Heart left ventricle (tissue), 16 donors: ENCODE measurements around the gene SEPTIN1. TPM values are rescaled to one million over a fixed set of nuclear protein-coding genes. Genes with fewer than 3 reads are reported as not detected.
A peak's percentile ranks its signal among the peaks of the same experiment; 100 is the strongest.

Source experiments
- ATAC-seq, 4 donors: fragments of 200-7000 bp; cut with Tn5 transposase; one replicate each; pipeline ENCODE4 v1.9.1; 2020 to 2022; ENCODE audit warnings: moderate library complexity in 4 of 4, mild to moderate bottlenecking in 3 of 4, moderate number of reproducible peaks in 1 of 4
- DNase-seq, 5 donors: peaks; one replicate each; pipeline ENCODE4 v3.0.0-alpha.2; 2020
- H3K27ac ChIP-seq, 12 donors: fragments of 200-600 bp; sonication (generic) in 4 of 12; one replicate each; pipeline versions ENCODE4 v1.5.0 to v1.8.0; 2016 to 2022; ENCODE audit warnings: mild to moderate bottlenecking in 2 of 12
- H3K27me3 ChIP-seq, 9 donors: fragments of 200-600 bp; sonication (generic) in 2 of 9; one replicate each; pipeline versions ENCODE4 v1.5.1 to v1.8.0; 2016 to 2022; ENCODE audit warnings: mild to moderate bottlenecking in 3 of 9
- H3K36me3 ChIP-seq, 9 donors: fragments of 200-600 bp; sonication (generic) in 2 of 9; one replicate each; pipeline versions ENCODE4 v1.5.0 to v1.8.0; 2018 to 2022; ENCODE audit warnings: mild to moderate bottlenecking in 2 of 9
- H3K4me1 ChIP-seq, 12 donors: fragments of 200-600 bp; sonication (generic) in 4 of 12; one replicate each; pipeline versions ENCODE4 v1.5.0 to v1.8.0; 2016 to 2022; ENCODE audit warnings: mild to moderate bottlenecking in 3 of 12
- H3K4me3 ChIP-seq, 12 donors: fragments of 200-600 bp; sonication (generic) in 4 of 12; one replicate each; pipeline versions ENCODE4 v1.5.0 to v1.8.0; 2017 to 2022; ENCODE audit warnings: mild to moderate bottlenecking in 9 of 12, moderate library complexity in 4 of 12
- H3K9me3 ChIP-seq, 12 donors: fragments of 200-600 bp; sonication (generic) in 4 of 12; one replicate each; pipeline versions ENCODE4 v1.5.0 to v1.8.0; 2016 to 2022; ENCODE audit warnings: mild to moderate bottlenecking in 1 of 12
- POLR2A ChIP-seq, 2 donors: fragments of 450-650 bp; IDR thresholded peaks; one replicate each; pipeline ENCODE4 v1.6.1; 2017; ENCODE audit warnings: antibody characterized with exemption in 2 of 2, mild to moderate bottlenecking in 2 of 2, moderate library complexity in 2 of 2
- WGBS, 4 donors: extraction: QIAGEN DNeasy Blood & Tissue Kit in 2 of 4; methylation state at CpG; one replicate each; pipeline versions ENCODE4 v1.1.5 to v1.1.7; 2013 to 2018; 5-methylcytosine and 5-hydroxymethylcytosine counted together
- intact Hi-C, 10 donors: fragments of 100-400 bp; cut with DNase I; formaldehyde crosslinking; loops; one replicate each; pipeline versions ENCODE4 v1.11.1 to v1.14.2; 2022
- polyA plus RNA-seq, 2 donors: library from polyadenylated mRNA; stranded (reverse); fragments of 200-250 nt; gene quantifications; one replicate each; pipeline ENCODE4 v1.2.3, GENCODE V29; 2013
- total RNA-seq, 9 donors: library from RNA; depleted of rRNA in 2 of 9; stranded (reverse); fragments of >200 nt in 2 of 9; fragmentation: NEBNext Ultra II Directional in 3 of 9; extraction: Animal tissue kit (Norgen Biotek cat#: 25700) in 3 of 9; gene quantifications; one replicate each; pipeline versions ENCODE4 v1.1.0 to v1.2.4, GENCODE V29; 2016 to 2023
- TF ChIP-seq, protein P1 (sequence below), 12 donors: fragments of 200-600 bp; sonication (generic) in 4 of 12; IDR thresholded peaks; one replicate each; pipeline versions ENCODE4 v1.5.0 to v1.8.0; 2018 to 2022; ENCODE audit warnings: antibody characterized with exemption in 12 of 12, mild to moderate bottlenecking in 5 of 12
- donor health status: ischemic (EF 13 %, LVEDD 7.1; RV severe dilation, severe dysfunction).
- donor health status: healthy with polysubstance abuse.
- donor health status: DM: no; HTN: yes; CAD: no.
- donor health status: DM: no; HTN: no; CAD: no.
- donor health status: ischemic (EF 25% LVEDD 6.9; RV normal size, moderate dysfunction).
- donor health status: ischemic (EF 25% LVEDD 5.7; RV mildly dilated, moderate dysfunction).
- donor health status: healthy.
- donor health status: DM: yes; HTN: yes; CAD: no.
- donor health status: ischemic (EF 35%, LVEDD 5.7; RV mildly dilated, moderate dysfunction).
- donor health status: nonischemic (EF 11% LVEDD 7.7; RV severe dilation, severe dysfunction).
- donor health status: DM: yes; HTN: yes; CAD: no.
- donor health status: PGD.
- donor health status: ischemic (EF 29% LVEDD 5.4; RV normal size, mild dysfunction).
- donor health status: nonischemic (EF 23%, LVEDD 6.1; RV moderate dilation, normal function).

The SEPTIN1 gene
- total and polyA plus RNA-seq, 11 donors = 0.44 to 9.2 (median 1.5) TPM; not detected in 1

DNA sequence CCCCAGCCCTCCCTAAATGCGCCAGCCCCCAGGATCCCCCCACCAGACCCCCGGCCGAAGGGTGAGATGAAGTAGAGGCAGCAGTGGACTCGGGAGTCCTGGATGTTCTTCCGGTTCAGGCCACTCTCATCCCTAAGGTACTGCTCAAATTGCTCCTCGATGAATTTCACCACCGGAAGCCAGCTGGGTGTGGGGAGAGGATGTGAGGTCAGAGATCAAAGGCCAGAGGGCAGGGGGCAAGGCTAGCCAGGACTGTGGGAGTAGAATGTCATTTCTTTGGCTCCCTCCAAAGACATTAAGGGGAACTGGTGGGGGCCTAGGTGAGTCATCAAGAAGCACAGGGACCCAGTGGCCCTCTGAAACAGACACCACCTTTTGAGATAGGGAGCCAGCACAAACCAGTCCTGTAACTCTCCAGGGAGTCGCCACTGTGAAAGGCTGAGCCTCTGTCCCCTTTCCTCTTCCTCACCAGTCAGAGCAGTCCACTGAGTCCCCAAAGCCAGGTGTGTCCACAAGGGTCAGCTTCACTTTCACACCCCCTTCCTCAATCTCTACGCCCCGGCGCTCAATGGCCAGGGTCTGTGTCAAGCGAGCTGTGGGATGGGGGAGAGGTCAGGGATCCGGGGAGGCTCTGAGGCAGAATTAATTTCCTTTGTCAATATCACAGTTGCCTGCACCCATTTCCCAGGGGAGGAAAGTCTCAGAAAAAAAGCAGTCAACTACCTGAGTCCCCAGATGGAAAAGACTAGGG is 895 bp downstream of the SEPTIN1 start:
- DNase-seq (peak in 1 of 5 donors; percentile 31), ATAC-seq (no peak)
- intact Hi-C loops = no loop called here
- Histone ChIP-seq H3K27ac (peak overlapping the region in 1 of 12 donors; percentile 76), H3K4me1 (peaks cover 0 to 45% (median 15%) of the 10 kb centered on the region in 12 donors), H3K36me3 (no peaks in the 10 kb centered on the region), H3K9me3 (no peaks in the 10 kb centered on the region), H3K4me3 (peak overlapping the region in 1 of 12 donors; percentile 54), H3K27me3 (no peaks in the 10 kb centered on the region)
- 79 to 85% (median 85%) methylated on average over 13 of the region's 13 CpGs for WGBS, 4 donors
- TF ChIP-seq, protein P1, sequence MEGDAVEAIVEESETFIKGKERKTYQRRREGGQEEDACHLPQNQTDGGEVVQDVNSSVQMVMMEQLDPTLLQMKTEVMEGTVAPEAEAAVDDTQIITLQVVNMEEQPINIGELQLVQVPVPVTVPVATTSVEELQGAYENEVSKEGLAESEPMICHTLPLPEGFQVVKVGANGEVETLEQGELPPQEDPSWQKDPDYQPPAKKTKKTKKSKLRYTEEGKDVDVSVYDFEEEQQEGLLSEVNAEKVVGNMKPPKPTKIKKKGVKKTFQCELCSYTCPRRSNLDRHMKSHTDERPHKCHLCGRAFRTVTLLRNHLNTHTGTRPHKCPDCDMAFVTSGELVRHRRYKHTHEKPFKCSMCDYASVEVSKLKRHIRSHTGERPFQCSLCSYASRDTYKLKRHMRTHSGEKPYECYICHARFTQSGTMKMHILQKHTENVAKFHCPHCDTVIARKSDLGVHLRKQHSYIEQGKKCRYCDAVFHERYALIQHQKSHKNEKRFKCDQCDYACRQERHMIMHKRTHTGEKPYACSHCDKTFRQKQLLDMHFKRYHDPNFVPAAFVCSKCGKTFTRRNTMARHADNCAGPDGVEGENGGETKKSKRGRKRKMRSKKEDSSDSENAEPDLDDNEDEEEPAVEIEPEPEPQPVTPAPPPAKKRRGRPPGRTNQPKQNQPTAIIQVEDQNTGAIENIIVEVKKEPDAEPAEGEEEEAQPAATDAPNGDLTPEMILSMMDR (IDR thresholded peaks at IDR 0.05) = no peak
- no peak for TF ChIP-seq POLR2A (IDR thresholded peaks at IDR 0.05)

DNA sequence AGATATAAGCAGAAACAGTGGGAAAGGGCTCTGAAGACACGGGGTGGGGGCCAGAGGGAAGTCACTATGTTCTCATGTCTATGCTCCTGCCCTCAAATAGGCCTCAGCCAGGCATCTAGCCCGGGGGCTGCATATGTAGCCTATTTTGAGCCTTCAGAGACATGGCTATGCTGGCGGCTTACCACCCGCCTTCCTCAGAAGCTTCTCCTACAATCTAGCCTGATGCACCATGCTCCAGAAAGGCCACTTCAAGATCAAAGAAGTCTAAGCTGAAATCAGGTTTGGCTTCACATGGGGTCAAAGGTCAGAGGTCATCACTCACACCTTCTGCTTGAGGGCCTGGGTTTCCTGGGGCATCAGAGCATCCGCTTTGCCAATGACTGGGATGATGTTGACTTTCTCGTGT is 1.6 kb downstream of the SEPTIN1 start:
- H3K4me1 ChIP-seq = peaks cover 0 to 45% (median 15%) of the 10 kb centered on the region in 12 donors
- DNase-seq = no peak
- H3K4me3 ChIP-seq = peak overlapping the region in 1 of 12 donors; percentile 54
- peak overlapping the region in 1 of 12 donors; percentile 76 for H3K27ac ChIP-seq
- H3K9me3 ChIP-seq = no peaks in the 10 kb centered on the region
- no peaks in the 10 kb centered on the region for H3K36me3 ChIP-seq
- H3K27me3 ChIP-seq = no peaks in the 10 kb centered on the region
- ATAC-seq = no peak
- 67 to 83% (median 72%) methylated on average over 4 to 6 of the region's 6 CpGs for WGBS, 4 donors
- intact Hi-C loops = no loop called here
- TF ChIP-seq POLR2A (IDR thresholded peaks at IDR 0.05) = no peak
- TF ChIP-seq, protein P1 (IDR thresholded peaks at IDR 0.05) = no peak

DNA sequence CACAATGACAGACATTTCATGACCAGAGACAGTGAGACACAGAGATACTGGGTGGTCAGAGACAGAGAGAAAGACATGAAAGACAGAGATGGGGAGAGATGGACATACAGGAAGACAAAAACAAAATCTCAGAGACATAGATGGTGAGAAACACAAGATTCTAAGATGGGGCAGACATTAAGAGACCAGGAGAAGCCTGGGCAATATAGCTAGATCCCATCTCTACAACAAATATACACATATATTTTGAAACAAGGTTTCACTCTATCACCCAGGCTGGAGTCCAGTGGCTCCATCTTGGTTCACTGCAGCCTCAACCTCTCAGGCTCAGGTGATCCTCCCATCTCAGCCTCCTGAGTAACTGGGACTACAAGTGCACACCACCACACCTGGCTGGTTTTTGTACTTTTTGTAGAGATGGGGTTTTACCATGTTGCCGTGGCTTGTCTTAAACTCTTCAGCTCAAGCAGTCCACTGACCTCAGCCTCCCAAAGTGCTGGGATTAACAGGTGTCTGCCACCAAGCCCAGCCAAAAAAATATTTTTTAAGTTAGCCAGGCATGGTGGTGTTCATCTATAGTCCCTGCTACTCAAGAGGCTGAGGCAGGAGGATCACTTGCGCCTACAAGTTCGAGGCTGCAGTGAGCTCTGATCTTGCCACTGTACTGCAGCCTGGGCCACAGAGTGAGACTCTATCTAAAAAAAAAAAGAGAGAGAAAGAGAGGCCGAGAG is 2.1 kb downstream of the SEPTIN1 start:
- peaks cover 0 to 45% (median 15%) of the 10 kb centered on the region in 12 donors for H3K4me1 ChIP-seq
- intact Hi-C loops = no loop called here
- no peak overlapping the region for H3K27ac ChIP-seq
- 90 to 95% (median 92%) methylated on average over 4 of the region's 4 CpGs for WGBS, 4 donors
- DNase-seq (no peak), ATAC-seq (no peak)
- H3K4me3 ChIP-seq = no peak overlapping the region
- TF ChIP-seq, protein P1 (IDR thresholded peaks at IDR 0.05) = no peak
- TF ChIP-seq POLR2A (IDR thresholded peaks at IDR 0.05) = no peak
- H3K36me3 ChIP-seq = no peaks in the 10 kb centered on the region
- H3K9me3 ChIP-seq = no peaks in the 10 kb centered on the region
- no peaks in the 10 kb centered on the region for H3K27me3 ChIP-seq
